Measurements from ENCODE around the gene PEX14.

PEX14 gene

DNA sequence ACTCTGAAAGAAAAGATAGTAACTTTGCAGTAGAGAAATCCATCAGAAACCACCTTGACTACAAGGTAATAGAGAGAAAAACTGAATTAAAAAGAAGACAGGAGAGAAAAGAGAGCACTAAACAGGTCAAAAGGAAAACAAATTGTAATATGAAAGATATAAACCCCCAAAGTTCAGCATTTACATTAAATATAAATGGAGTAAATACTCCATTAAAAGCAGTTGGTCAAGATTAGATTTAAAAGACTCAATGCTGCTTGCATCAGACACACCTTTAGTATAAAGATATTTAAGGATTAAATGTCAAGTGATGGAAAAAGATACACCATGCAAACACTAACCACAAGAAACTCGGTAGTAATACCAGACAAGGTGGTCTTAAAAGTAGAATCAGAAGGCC, 110.5 kb downstream of the PEX14 start:
- H3K27ac ChIP-seq (ENCODE audit: low read depth, low read length, poor library complexity, severe bottlenecking) = no peak overlapping the region
- TF ChIP-seq, protein P1, sequence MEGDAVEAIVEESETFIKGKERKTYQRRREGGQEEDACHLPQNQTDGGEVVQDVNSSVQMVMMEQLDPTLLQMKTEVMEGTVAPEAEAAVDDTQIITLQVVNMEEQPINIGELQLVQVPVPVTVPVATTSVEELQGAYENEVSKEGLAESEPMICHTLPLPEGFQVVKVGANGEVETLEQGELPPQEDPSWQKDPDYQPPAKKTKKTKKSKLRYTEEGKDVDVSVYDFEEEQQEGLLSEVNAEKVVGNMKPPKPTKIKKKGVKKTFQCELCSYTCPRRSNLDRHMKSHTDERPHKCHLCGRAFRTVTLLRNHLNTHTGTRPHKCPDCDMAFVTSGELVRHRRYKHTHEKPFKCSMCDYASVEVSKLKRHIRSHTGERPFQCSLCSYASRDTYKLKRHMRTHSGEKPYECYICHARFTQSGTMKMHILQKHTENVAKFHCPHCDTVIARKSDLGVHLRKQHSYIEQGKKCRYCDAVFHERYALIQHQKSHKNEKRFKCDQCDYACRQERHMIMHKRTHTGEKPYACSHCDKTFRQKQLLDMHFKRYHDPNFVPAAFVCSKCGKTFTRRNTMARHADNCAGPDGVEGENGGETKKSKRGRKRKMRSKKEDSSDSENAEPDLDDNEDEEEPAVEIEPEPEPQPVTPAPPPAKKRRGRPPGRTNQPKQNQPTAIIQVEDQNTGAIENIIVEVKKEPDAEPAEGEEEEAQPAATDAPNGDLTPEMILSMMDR (IDR thresholded peaks at IDR 0.05; ENCODE audit: low read length) = no peak
- TF ChIP-seq EZH2 (IDR thresholded peaks at IDR 0.05; ENCODE audit: borderline replicate concordance, low read length) = no peak
- H3K4me3 ChIP-seq (ENCODE audit: low read depth, low read length, poor library complexity, severe bottlenecking) = no peak overlapping the region
- no peaks in the 10 kb centered on the region for H3F3A ChIP-seq (ENCODE audit: insufficient read depth, low read length)
- H2AFZ ChIP-seq (ENCODE audit: low read length) = no peak overlapping the region
- H3K9me3 ChIP-seq (ENCODE audit: low read length) = peaks cover 2% of the 10 kb centered on the region; the same call in 1 of the 2 replicates
- no peaks in the 10 kb centered on the region for H3K27me3 ChIP-seq (ENCODE audit: insufficient read depth, low read length)
- no peaks in the 10 kb centered on the region for H3K9me2 ChIP-seq (ENCODE audit: low read depth, low read length)
- no peaks in the 10 kb centered on the region for H3K4me1 ChIP-seq (ENCODE audit: insufficient read depth, low read length, severe bottlenecking)
- no peaks in the 10 kb centered on the region for H3K36me3 ChIP-seq (ENCODE audit: insufficient read depth, low read length)
- no peaks in the 10 kb centered on the region for H3K79me2 ChIP-seq (ENCODE audit: insufficient read depth, low read length)
- H4K20me1 ChIP-seq (ENCODE audit: insufficient read depth, low read length) = no peaks in the 10 kb centered on the region
- no peak overlapping the region for H3K4me2 ChIP-seq (ENCODE audit: low read length)
- H3K9ac ChIP-seq (ENCODE audit: low read length) = no peak overlapping the region

- Histone ChIP-seq H4K20me1 (ENCODE audit: insufficient read depth, low read length) (no peaks in the 10 kb centered on the region), H2AFZ (ENCODE audit: low read length) (no peak overlapping the region), H3K4me3 (ENCODE audit: low read depth, low read length, poor library complexity, severe bottlenecking) (no peak overlapping the region), H3K36me3 (ENCODE audit: insufficient read depth, low read length) (no peaks in the 10 kb centered on the region), H3K27me3 (ENCODE audit: insufficient read depth, low read length) (no peaks in the 10 kb centered on the region), H3K4me1 (ENCODE audit: insufficient read depth, low read length, severe bottlenecking) (no peaks in the 10 kb centered on the region), H3K9ac (ENCODE audit: low read length) (no peak overlapping the region), H3K9me2 (ENCODE audit: low read depth, low read length) (no peaks in the 10 kb centered on the region), H3F3A (ENCODE audit: insufficient read depth, low read length) (no peaks in the 10 kb centered on the region), H3K9me3 (ENCODE audit: low read length) (peaks cover 2% of the 10 kb centered on the region; the same call in 1 of the 2 replicates), H3K4me2 (ENCODE audit: low read length) (no peak overlapping the region), H3K27ac (ENCODE audit: low read depth, low read length, poor library complexity, severe bottlenecking) (no peak overlapping the region), H3K79me2 (ENCODE audit: insufficient read depth, low read length) (no peaks in the 10 kb centered on the region)
- TF ChIP-seq EZH2 (IDR thresholded peaks at IDR 0.05; ENCODE audit: borderline replicate concordance, low read length) = no peak
- TF ChIP-seq, protein P1 (IDR thresholded peaks at IDR 0.05; ENCODE audit: low read length) = no peak
Measured at GRCh38 chr1:10586125-10586524, 111.4 kb downstream of the PEX14 start.

DNA sequence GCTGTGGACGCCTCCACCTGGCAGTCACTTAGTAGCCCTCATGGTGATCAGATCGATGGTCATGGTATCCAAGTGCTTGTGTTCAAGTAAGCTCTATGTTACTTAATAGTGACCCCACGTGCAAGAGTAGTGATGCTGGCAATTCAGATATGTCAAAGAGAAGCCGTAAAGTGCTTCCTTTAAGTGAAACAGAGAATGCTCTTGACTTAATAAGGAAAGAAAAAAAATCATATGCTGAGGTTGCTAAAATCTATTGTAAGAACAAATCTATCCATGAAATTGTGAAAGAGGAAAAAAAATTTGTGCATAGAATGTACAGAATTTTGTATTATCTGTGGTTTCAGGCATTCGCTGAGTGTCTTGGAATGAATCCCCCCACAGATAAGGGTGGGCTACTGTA, 113.9 kb downstream of the PEX14 start:
- H3K9me3 ChIP-seq (ENCODE audit: low read length) = peaks cover 2% of the 10 kb centered on the region; the same call in 1 of the 2 replicates
- H3K9ac ChIP-seq (ENCODE audit: low read length) = no peak overlapping the region
- H3K36me3 ChIP-seq (ENCODE audit: insufficient read depth, low read length) = no peaks in the 10 kb centered on the region
- H3K79me2 ChIP-seq (ENCODE audit: insufficient read depth, low read length) = no peaks in the 10 kb centered on the region
- H3K27ac ChIP-seq (ENCODE audit: low read depth, low read length, poor library complexity, severe bottlenecking) = no peak overlapping the region
- no peaks in the 10 kb centered on the region for H3K9me2 ChIP-seq (ENCODE audit: low read depth, low read length)
- TF ChIP-seq, protein P1 (IDR thresholded peaks at IDR 0.05; ENCODE audit: low read length) = no peak
- TF ChIP-seq EZH2 (IDR thresholded peaks at IDR 0.05; ENCODE audit: borderline replicate concordance, low read length) = no peak
- H3K27me3 ChIP-seq (ENCODE audit: insufficient read depth, low read length) = no peaks in the 10 kb centered on the region
- no peak overlapping the region for H2AFZ ChIP-seq (ENCODE audit: low read length)
- no peaks in the 10 kb centered on the region for H3K4me1 ChIP-seq (ENCODE audit: insufficient read depth, low read length, severe bottlenecking)
- no peak overlapping the region for H3K4me2 ChIP-seq (ENCODE audit: low read length)
- H3K4me3 ChIP-seq (ENCODE audit: low read depth, low read length, poor library complexity, severe bottlenecking) = no peak overlapping the region
- H3F3A ChIP-seq (ENCODE audit: insufficient read depth, low read length) = no peaks in the 10 kb centered on the region
- H4K20me1 ChIP-seq (ENCODE audit: insufficient read depth, low read length) = no peaks in the 10 kb centered on the region
